K562 (cell line): Measurements from ENCODE around the gene CCDC152. TPM values are rescaled to one million over a fixed set of nuclear protein-coding genes. Genes with fewer than 3 reads are reported as not detected.

Experiments
- ATAC-seq: fragments of 200-7000 bp; cut with Tn5 transposase; 3 replicates; pipeline ENCODE4 v1.9.1; 2020; ENCODE audit warnings: moderate library complexity
- BruUV-seq: library from RNA; stranded (reverse); fragments of 400-500 nt; replicated peaks from 2 replicates; lab custom pipeline; 2021; lab: Mats Ljungman, UMichigan
- CTCF ChIA-PET: fragments of 300-600 bp; formaldehyde crosslinking; extraction: SDS; loops from one replicate; lab custom pipeline; 2021; ENCODE audit warnings: low intra/inter-chr PET ratio; lab: Yijun Ruan, JAX
- POLR2A ChIA-PET: fragments of 300-600, 350-650 bp; sonication (Branson Sonifier 250); formaldehyde crosslinking; extraction: SDS; loops from one replicate; lab custom pipeline; 2021; ENCODE audit warnings: antibody characterized with exemption, inconsistent platforms; lab: Yijun Ruan, JAX
- DNase-seq, 4 experiments: peaks; one replicate each; pipeline versions ENCODE4 v3.0.0 to v3.0.0-alpha.2; 2011 to 2018; ENCODE audit warnings: low spot score in 3 of 4, mixed read lengths in 3 of 4; ENCODE audit errors: extremely low read depth in 1 of 4
- FAIRE-seq: peaks from 2 replicates; lab custom pipeline; 2011; peaks lifted over from hg19 to GRCh38; lab: Jason Lieb, UNC
- H2AFZ ChIP-seq: 2 replicates; pipeline ENCODE4 v1.6.0; 2011; ENCODE audit warnings: low read depth, low read length, control low read depth, inconsistent platforms
- H3K27ac ChIP-seq: fragments of 200-600 bp; 3 replicates; pipeline ENCODE4 v1.8.0; 2011; ENCODE audit warnings: low read depth, mild to moderate bottlenecking, control low read depth, inconsistent platforms, low read length, moderate library complexity, mixed read lengths; ENCODE audit errors: extremely low read depth
- H3K27me3 ChIP-seq, 2 experiments: fragments of 300-600 bp in 1 of 2; 2 replicates in 1 of 2; 3 replicates in 1 of 2; pipeline versions ENCODE4 v1.6.0 to v1.8.0; 2011; ENCODE audit warnings: inconsistent platforms in 2 of 2, low read length in 2 of 2, mild to moderate bottlenecking in 1 of 2, mixed read lengths in 1 of 2, moderate library complexity in 1 of 2; ENCODE audit not compliant: control insufficient read depth in 2 of 2, insufficient read depth in 2 of 2
- H3K36me3 ChIP-seq: fragments of 300-600 bp; 3 replicates; pipeline ENCODE4 v1.8.0; 2011; ENCODE audit warnings: mild to moderate bottlenecking, low read length, inconsistent platforms; ENCODE audit not compliant: control insufficient read depth, insufficient read depth
- H3K4me1 ChIP-seq, 2 experiments: fragments of 200-600 bp in 1 of 2; replicated peaks in 1 of 2; 2 replicates in 1 of 2; 3 replicates in 1 of 2; pipeline versions ENCODE4 v1.5.1 to v1.8.0; 2011; ENCODE audit warnings: inconsistent platforms in 2 of 2, low read length in 2 of 2, mild to moderate bottlenecking in 1 of 2, mixed read lengths in 1 of 2, moderate library complexity in 1 of 2; ENCODE audit not compliant: control insufficient read depth in 2 of 2, insufficient read depth in 2 of 2
- H3K4me2 ChIP-seq: 2 replicates; pipeline ENCODE4 v1.6.1; 2011; ENCODE audit warnings: low read length, control low read depth, inconsistent platforms, mixed read lengths; ENCODE audit not compliant: insufficient read depth
- H3K4me3 ChIP-seq: fragments of 200-600 bp; sonication (generic), shearing (Covaris generic); 2 replicates; pipeline ENCODE4 v1.5.1; 2016; ENCODE audit warnings: control low read depth, inconsistent platforms
- H3K79me2 ChIP-seq: fragments of 200-600 bp; 3 replicates; pipeline ENCODE4 v1.8.0; 2011; ENCODE audit warnings: low read length, inconsistent platforms; ENCODE audit not compliant: control insufficient read depth, insufficient read depth
- H3K9ac ChIP-seq, 2 experiments: 2 replicates each; pipeline versions ENCODE4 v1.6.0 to v1.6.1; 2011; ENCODE audit warnings: low read depth in 2 of 2, low read length in 2 of 2, control low read depth in 1 of 2, inconsistent platforms in 1 of 2, mild to moderate bottlenecking in 1 of 2, mixed read lengths in 1 of 2; ENCODE audit not compliant: insufficient read depth in 1 of 2
- H3K9me1 ChIP-seq: one replicate; pipeline ENCODE4 v1.6.0; 2011; ENCODE audit warnings: inconsistent platforms, mild to moderate bottlenecking, low read length, moderate library complexity; ENCODE audit not compliant: control insufficient read depth, insufficient read depth
- H3K9me3 ChIP-seq: replicated peaks from 2 replicates; pipeline ENCODE4 v1.5.1; 2011; ENCODE audit warnings: low read depth, low read length, inconsistent platforms; ENCODE audit not compliant: control insufficient read depth, insufficient read depth
- H4K20me1 ChIP-seq: replicated peaks from 2 replicates; pipeline ENCODE4 v1.6.1; 2011; ENCODE audit warnings: low read length, inconsistent platforms, mixed read lengths; ENCODE audit not compliant: control insufficient read depth, insufficient read depth
- C11orf30 ChIP-seq: fragments of 450-650 bp; IDR thresholded peaks from 2 replicates; pipeline ENCODE4 v1.6.1; 2016; ENCODE audit warnings: low read depth, mild to moderate bottlenecking
- HSF4 ChIP-seq: fragments of 250-450 bp; sonication (Bioruptor Pico); IDR thresholded peaks from 2 replicates; pipeline ENCODE4 v2.1.2; 2022; ENCODE audit warnings: mild to moderate bottlenecking, moderate library complexity, borderline replicate concordance
- MIER1 ChIP-seq: fragments of 450-650 bp; IDR thresholded peaks from 2 replicates; pipeline ENCODE4 v1.6.1; 2016; ENCODE audit warnings: antibody characterized with exemption, mild to moderate bottlenecking, low read depth
- PHF20 ChIP-seq: fragments of 450-650 bp; IDR thresholded peaks from 2 replicates; pipeline ENCODE4 v1.6.1; 2018; ENCODE audit not compliant: partially characterized antibody
- RAD21 ChIP-seq, 2 experiments: fragments of 250-450 bp in 1 of 2; fragments of 450-650 bp in 1 of 2; sonication (Bioruptor Pico) in 1 of 2; formaldehyde crosslinking in 1 of 2; IDR thresholded peaks in 1 of 2; conservative IDR thresholded peaks in 1 of 2; 2 replicates each; pipeline versions ENCODE4 v1.4.0 to v1.8.0; 2020 to 2022; ENCODE audit warnings: mild to moderate bottlenecking in 2 of 2, moderate library complexity in 1 of 2
- ZBTB1 ChIP-seq: sonication (generic); formaldehyde crosslinking; IDR thresholded peaks from 2 replicates; pipeline ENCODE4 v1.8.1; 2023; ENCODE audit warnings: missing genetic modification reagents, low read depth, mild to moderate bottlenecking, borderline replicate concordance
- ZNF3 ChIP-seq: fragments of 250-450 bp; sonication (Bioruptor Pico); IDR thresholded peaks from 2 replicates; pipeline ENCODE4 v1.5.0; 2021; ENCODE audit warnings: mild to moderate bottlenecking, moderate library complexity
- ZNF507 ChIP-seq: conservative IDR thresholded peaks from 2 replicates; pipeline ENCODE4 v1.6.1; 2017; ENCODE audit warnings: missing genetic modification characterization, missing compliant biosample characterization
- ZNF695 ChIP-seq: fragments of 450-650 bp; formaldehyde crosslinking; IDR thresholded peaks from 2 replicates; pipeline ENCODE4 v1.4.0; 2020; ENCODE audit warnings: mild to moderate bottlenecking, moderate library complexity
- ZNF778 ChIP-seq: fragments of 450-650 bp; formaldehyde crosslinking; IDR thresholded peaks from 2 replicates; pipeline ENCODE4 v1.4.0; 2020; ENCODE audit warnings: mild to moderate bottlenecking, moderate library complexity
- WGBS: fragments of 100-300 bp; shearing (Covaris generic); methylation state at CpG from one replicate; pipeline ENCODE4 v1.1.6; 2016; ENCODE audit warnings: low coverage, mixed read lengths; ENCODE audit not compliant: insufficient coverage; ENCODE audit errors: missing lambda C conversion rate; 5-methylcytosine and 5-hydroxymethylcytosine counted together
- in situ Hi-C: fragments of 300-500 bp; cut with MboI; formaldehyde crosslinking; loops from 4 replicates; pipeline ENCODE4 v1.15.0; 2018; ENCODE audit warnings: inconsistent platforms, mixed read lengths
- intact Hi-C: fragments of 100-400 bp; cut with micrococcal nuclease; formaldehyde crosslinking; loops from 2 replicates; pipeline ENCODE4 v1.14.2; 2022
- polyA plus RNA-seq, 8 experiments: library from polyadenylated mRNA; depleted of rRNA in 4 of 8; stranded (reverse) in 5 of 8; unstranded in 3 of 8; fragments of >200 nt; fragmentation: Nextera tagmentation in 2 of 8; fragmentation: Illumina TruSeq in 1 of 8; extraction: Ambion mirVana in 2 of 8; extraction: Trizol in 1 of 8; gene quantifications; 2 replicates each; pipeline versions ENCODE4 v1.2.1 to v1.2.3, GENCODE V29; 2011 to 2014; ENCODE audit warnings: inconsistent platforms in 1 of 8, missing spikeins in 1 of 8
- total RNA-seq, 7 experiments: library from RNA; depleted of rRNA in 6 of 7; stranded (reverse); fragments of >200 nt in 6 of 7; fragmentation: Illumina TruSeq in 2 of 7; extraction: Trizol in 2 of 7; gene quantifications; 2 replicates each; pipeline versions ENCODE4 v1.2.1 to v1.2.3, GENCODE V29; 2011 to 2021; ENCODE audit warnings: low replicate concordance in 1 of 7
- TF ChIP-seq, protein P1 (sequence below): fragments of 450-650 bp; formaldehyde crosslinking; IDR thresholded peaks from 2 replicates; pipeline ENCODE4 v1.4.0; 2020; ENCODE audit warnings: mild to moderate bottlenecking, moderate library complexity

CCDC152 gene
- total and polyA plus RNA-seq, 9 of the 15 experiments (the other 6 are each of a cell fraction or from before 2014, with no cell fraction given), result 2.5 to 11.6 (median 5.1) TPM

DNA sequence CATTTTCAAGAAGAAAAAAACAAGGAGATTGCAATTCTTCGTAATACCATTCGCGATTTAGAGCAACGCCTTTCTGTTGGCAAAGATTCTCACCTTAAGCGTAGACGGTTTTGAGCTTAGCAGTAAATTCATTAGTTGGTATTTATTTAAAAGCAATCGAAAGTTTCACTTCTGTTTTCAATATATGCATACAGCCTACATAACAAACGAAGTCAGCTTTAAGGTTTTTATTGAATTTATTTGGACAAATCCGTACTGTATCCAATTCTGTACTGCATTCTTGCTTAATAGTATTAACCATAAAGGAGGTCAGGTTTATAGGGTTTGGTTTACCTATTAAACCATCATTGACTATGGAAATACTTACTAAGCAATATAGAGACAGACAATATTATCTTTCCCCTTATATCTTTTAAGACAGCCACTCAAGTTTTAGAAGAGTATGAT lies 43.1 kb downstream of the CCDC152 start:
- WGBS, result 45% methylated on average over 9 of the region's 9 CpGs
- Histone ChIP-seq H3K36me3 (no peaks in the 10 kb centered on the region), H3K79me2 (no peaks in the 10 kb centered on the region), H2AFZ (no peak overlapping the region), H3K27me3 (no peaks in the 10 kb centered on the region), H4K20me1 (no peaks in the 10 kb centered on the region), H3K9ac (no peak overlapping the region), H3K4me2 (no peak overlapping the region), H3K9me1 (no peaks in the 10 kb centered on the region), H3K4me3 (no peak overlapping the region), H3K9me3 (no peaks in the 10 kb centered on the region), H3K4me1 (no peaks in the 10 kb centered on the region), H3K27ac (no peak overlapping the region)
- ATAC-seq, result no peak
- CTCF ChIA-PET, result no interaction called here
- no peak for FAIRE-seq
- TF ChIP-seq HSF4 (no peak), PHF20 (no peak), MIER1 (no peak), ZBTB1 (CRISPR knock-in tag) (no peak), ZNF507 (tag) (no peak), ZNF778 (no peak), C11orf30 (no peak), ZNF695 (CRISPR knock-in tag) (no peak), ZNF3 (no peak), RAD21 (CRISPR knock-in tag; conservative IDR thresholded peaks at IDR 0.05 in 1 of 2, IDR thresholded peaks at IDR 0.05 in 1 of 2) (no peak)
- TF ChIP-seq, protein P1, sequence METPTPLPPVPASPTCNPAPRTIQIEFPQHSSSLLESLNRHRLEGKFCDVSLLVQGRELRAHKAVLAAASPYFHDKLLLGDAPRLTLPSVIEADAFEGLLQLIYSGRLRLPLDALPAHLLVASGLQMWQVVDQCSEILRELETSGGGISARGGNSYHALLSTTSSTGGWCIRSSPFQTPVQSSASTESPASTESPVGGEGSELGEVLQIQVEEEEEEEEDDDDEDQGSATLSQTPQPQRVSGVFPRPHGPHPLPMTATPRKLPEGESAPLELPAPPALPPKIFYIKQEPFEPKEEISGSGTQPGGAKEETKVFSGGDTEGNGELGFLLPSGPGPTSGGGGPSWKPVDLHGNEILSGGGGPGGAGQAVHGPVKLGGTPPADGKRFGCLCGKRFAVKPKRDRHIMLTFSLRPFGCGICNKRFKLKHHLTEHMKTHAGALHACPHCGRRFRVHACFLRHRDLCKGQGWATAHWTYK (CRISPR knock-in tag), result no peak
- intact Hi-C loops (no loop called here), in situ Hi-C loops (no loop called here)
- TSS peak; percentile 37 for BruUV-seq
- POLR2A ChIA-PET, result interaction anchor here (1.6 kb wide), 1 partner anchor 33 kb away, joined by 4 read pairs; no protein-coding TSS in a partner anchor
- no peak for DNase-seq
